T-helper 22 cell (primary cell): ENCODE data around the gene PSTPIP1.

Experiments used
- DNase-seq: peaks from one replicate; pipeline ENCODE4 v3.0.0-alpha.2; 2020; ENCODE audit warnings: low read depth

PSTPIP1 gene

GRCh38 chr15:76998663-76999285 lies 3.8 kb downstream of the PSTPIP1 start:
- DNase-seq: no peak

GRCh38 chr15:76999996-77000395 lies 5.1 kb downstream of the PSTPIP1 start:
- DNase-seq: no peak

GRCh38 chr15:77001351-77001750 lies 6.4 kb downstream of the PSTPIP1 start:
- no peak for DNase-seq

- DNase-seq: no peak
Observed at GRCh38 chr15:77001966-77002365, 7.0 kb downstream of the PSTPIP1 start.

DNA sequence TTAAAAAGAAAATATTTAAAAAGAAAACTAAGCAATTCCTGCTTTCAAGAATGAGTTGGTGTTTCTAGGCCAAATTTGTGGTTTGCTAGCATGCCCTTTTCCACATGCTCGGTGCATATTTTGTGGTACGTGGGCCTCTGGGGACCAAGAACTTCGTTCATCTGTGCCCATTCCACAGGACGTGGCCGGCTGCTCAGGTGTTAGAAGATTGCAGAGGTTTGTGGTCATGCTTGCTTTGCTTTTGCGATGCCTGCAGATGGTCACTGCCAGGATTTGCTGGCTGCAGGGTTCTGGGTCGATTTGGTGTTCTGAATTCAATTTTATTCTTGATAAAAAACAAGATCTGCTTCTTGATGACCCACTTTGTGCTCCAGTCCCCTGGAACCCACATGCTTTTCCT lies 7.5 kb downstream of the PSTPIP1 start:
- no peak for DNase-seq

DNA sequence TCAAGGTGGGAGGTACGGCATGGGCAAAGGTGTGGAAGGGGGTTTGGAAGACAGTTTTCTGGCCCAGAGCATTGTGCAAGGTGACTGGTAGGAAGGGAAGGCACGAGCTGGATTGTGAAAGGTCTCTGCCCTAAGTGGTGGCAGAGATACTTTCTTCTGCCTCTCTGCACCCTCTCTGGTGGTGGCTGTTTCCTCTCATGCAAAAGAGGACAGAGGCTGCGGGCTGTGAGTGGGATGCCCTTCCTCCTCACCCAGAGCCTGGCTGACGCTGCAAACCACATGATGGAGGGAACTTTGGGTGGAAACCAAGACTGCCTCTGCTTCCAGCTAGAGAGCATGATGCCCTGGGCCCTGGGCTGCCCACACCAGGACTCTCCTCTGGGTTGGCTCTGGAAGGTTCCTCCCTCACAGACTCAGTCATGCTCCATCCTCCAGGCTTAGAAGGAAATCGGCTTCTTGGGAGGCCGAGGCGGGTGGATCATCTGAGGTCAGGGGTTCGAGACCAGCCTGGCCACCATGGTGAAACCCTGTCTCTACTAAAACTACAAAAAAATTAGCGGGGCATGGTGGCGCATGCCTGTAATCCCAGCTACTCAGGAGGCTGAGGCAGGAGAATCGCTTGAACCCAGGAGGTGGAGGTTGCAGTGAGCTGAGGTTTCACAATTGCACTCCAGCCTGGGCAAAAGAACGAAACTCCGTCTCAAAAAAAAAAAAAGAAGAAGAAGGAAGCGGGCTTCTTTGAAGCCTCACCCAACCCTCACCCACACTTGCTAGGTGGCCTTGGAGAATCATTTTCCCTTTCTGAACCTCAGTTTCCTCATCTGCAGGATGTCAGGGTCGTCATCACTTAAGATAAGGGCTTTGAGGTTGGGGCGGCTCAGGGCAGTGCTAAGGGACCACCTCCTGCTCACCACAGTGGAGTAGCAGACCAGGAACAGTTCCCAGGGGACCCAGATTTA lies 8.3 kb downstream of the PSTPIP1 start:
- peak; percentile 69 for DNase-seq

DNA sequence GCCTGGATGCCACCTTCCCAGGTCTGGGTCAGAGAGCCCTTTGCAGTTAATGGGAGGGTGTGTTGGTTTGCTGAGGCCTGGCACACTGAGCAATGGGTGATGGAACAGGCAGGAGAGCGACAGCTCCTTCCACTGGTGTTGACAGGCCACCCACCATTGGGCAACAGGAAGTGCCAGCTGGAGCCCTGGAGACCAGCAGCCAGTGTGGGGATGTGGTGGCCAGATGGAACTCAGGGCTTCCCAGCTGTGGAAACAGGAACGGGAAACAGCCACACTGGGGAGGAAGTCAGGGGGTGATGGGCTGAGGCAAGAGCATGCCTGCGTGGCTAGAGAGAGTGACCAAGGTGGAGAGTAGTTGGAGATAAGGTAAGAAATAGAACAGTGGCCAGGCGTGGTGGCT lies 9.3 kb downstream of the PSTPIP1 start:
- no peak for DNase-seq

- DNase-seq: no peak
Observed at GRCh38 chr15:77009176-77009575, 14.2 kb downstream of the PSTPIP1 start.

DNA sequence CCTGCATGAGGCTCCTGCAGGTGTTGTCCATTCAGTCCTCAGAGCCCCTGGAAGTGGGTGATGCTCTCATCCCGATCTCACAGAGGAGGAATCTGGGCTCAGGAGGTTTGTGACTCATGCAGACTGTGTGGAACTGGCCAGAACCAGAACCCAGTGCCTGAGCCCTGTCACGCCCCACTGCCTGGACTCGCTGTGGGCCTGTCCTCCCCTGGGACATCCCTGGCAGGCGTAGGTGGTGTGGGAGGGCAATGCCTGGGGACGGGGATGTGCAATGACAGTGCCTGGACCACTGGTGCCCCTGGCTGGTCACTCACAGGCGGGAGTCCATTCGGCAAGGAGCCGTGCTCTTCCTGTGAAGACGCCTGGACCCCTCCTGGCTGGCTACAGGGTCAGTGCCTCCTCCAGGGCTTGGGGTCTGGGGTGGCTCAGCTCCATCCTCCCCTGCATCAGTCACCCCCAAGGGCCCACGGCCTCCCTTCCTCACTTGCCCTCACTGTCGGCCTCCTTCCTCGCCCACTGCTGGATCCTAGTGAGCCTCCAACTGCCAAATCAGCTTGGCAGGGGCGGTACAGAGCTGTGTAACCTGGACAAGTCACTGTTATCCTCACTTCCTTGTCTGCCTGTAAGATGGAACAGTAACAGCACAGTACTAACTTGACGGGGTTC lies 14.9 kb downstream of the PSTPIP1 start:
- DNase-seq: no peak

GRCh38 chr15:77010312-77010686 lies 15.4 kb downstream of the PSTPIP1 start:
- no peak for DNase-seq

GRCh38 chr15:77010857-77011256 lies 15.9 kb downstream of the PSTPIP1 start:
- DNase-seq: no peak

- no peak for DNase-seq
Observed at GRCh38 chr15:77012117-77012712, 17.3 kb downstream of the PSTPIP1 start.

DNA sequence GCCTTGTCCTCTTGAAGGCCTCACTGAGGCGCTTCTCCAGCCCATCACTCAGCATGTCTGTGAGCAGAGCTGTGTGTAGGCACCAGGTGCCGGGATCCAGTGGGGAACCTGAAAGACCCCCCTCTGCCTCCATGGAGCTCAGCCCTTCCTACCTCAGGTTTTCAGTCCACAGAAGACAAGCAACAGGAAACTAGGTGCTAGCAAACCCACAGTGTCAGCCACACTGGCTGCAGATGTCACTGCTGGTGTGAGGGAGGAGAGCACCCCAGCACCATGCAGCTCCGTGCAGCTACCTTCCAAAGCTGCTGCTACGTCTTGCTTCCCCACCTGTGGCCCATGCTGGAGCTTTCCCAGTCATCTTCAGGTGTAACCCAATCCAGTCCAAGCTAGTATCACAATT lies 17.9 kb downstream of the PSTPIP1 start:
- DNase-seq: peak; percentile 26

GRCh38 chr15:77013776-77014131 lies 18.8 kb downstream of the PSTPIP1 start:
- DNase-seq: peak; percentile 75

DNA sequence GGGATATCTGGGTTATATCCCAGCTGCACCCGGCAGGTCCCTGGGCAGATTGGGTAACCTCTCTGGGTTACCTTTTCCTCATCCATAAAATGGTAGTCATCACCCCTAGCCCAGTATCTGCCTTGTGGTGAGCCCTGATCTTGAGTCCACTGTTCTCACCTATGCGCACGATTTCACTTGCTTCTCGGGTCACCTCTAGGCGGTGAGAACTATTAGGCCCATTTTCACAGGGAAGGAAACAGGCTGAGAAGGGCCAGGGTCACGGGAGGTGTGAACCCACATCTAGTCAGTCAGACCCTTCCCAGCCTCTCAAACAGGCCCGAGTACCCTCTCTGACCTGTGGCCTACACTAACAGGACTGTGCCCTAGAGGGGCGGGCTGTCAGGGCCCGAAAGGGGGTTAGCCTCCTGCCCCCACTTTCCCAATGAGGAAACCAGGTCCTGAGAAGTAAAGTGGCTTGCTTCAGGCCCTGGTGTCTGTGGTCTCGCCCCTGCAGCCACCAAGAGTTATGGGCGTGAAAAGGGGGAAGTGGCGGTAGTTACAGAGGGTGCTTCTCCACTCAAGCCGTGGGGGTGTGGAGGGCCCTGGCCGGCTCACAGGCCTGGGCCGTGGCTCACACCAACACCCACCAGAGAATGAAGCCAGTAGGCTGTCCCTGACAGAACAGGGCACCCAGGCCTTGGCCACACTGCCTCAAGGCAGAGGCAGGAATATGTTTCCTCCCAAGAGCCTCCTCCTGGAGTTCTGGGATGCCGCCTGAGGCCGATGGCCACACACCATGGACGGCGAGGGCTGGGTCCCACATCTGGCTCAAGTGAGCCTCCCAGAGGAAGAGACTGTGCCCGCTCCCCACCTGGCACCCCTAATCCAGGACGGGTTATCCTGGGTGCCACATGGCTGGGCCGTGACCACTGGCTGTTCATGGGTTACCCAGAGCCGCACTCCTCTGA lies 19.5 kb downstream of the PSTPIP1 start:
- no peak for DNase-seq

- DNase-seq: no peak
Observed at GRCh38 chr15:77015646-77016320, 20.9 kb downstream of the PSTPIP1 start.

DNA sequence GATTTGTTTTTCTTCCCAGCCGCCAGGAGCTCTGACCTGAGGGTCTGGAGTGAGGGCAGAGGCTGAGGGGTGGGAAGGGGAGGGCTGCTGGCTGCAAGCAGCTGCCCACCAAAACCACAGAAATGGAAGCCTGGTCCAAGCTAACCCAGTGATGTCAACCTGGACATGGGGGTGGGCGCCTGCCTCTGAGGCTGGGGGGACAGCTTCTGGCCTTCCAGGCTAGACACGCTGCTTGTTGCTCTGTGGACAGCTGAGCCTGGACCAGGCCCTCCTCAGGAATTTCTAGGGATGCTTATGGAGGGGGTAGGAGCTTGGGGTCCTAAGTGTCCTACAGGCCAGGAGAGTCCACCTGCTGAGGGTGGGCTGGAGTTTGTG lies 21.4 kb downstream of the PSTPIP1 start:
- no peak for DNase-seq

- no peak for DNase-seq
Observed at GRCh38 chr15:77017091-77017660, 22.2 kb downstream of the PSTPIP1 start.

GRCh38 chr15:77017761-77018720 lies 23.1 kb downstream of the PSTPIP1 start:
- DNase-seq: no peak
